HepG2 (cell line): ENCODE data around the gene DTYMK. TPM values are rescaled to one million over a fixed set of nuclear protein-coding genes. Genes with fewer than 3 reads are reported as not detected.

Experiments
- CERS6 ChIP-seq: sonication (generic); formaldehyde crosslinking; IDR thresholded peaks from 2 replicates; pipeline ENCODE4 v1.5.0; 2020; ENCODE audit warnings: missing genetic modification reagents
- CHD4 ChIP-seq: fragments of 200-600 bp; sonication (generic); IDR thresholded peaks from 2 replicates; pipeline ENCODE4 v1.7.0; 2017; ENCODE audit warnings: mild to moderate bottlenecking, low read length, borderline replicate concordance
- GABPB1 ChIP-seq: IDR thresholded peaks from 2 replicates; pipeline ENCODE4 v1.6.1; 2016; ENCODE audit warnings: mild to moderate bottlenecking, missing genetic modification reagents, moderate library complexity, missing compliant biosample characterization
- MTF1 ChIP-seq: sonication (generic); formaldehyde crosslinking; IDR thresholded peaks from 2 replicates; pipeline ENCODE4 v1.5.0; 2020; ENCODE audit warnings: missing genetic modification reagents
- PHB2 ChIP-seq: fragments of 450-650 bp; IDR thresholded peaks from 2 replicates; pipeline ENCODE4 v1.6.1; 2018; ENCODE audit not compliant: partially characterized antibody
- REL ChIP-seq: sonication (generic); formaldehyde crosslinking; conservative IDR thresholded peaks from 2 replicates; pipeline ENCODE4 v1.8.0; 2022; ENCODE audit warnings: mild to moderate bottlenecking, missing genetic modification reagents, moderate library complexity
- REPIN1 ChIP-seq: sonication (generic); formaldehyde crosslinking; IDR thresholded peaks from 2 replicates; pipeline ENCODE4 v1.8.0; 2022; ENCODE audit warnings: missing genetic modification reagents, low read depth, mild to moderate bottlenecking, borderline replicate concordance
- SNAI1 ChIP-seq: sonication (generic); formaldehyde crosslinking; IDR thresholded peaks from 2 replicates; pipeline ENCODE4 v1.5.0; 2020; ENCODE audit warnings: mild to moderate bottlenecking, missing genetic modification reagents, borderline replicate concordance
- ZBTB4 ChIP-seq: sonication (generic); formaldehyde crosslinking; IDR thresholded peaks from 2 replicates; pipeline ENCODE4 v1.4.0; 2020; ENCODE audit warnings: missing genetic modification reagents, mild to moderate bottlenecking, borderline replicate concordance
- ZBTB49 ChIP-seq: sonication (generic); formaldehyde crosslinking; IDR thresholded peaks from 2 replicates; pipeline ENCODE4 v1.4.0; 2020; ENCODE audit warnings: missing genetic modification reagents, borderline replicate concordance
- ZBTB8A ChIP-seq: sonication (generic); formaldehyde crosslinking; IDR thresholded peaks from 2 replicates; pipeline ENCODE4 v1.4.0; 2020; ENCODE audit warnings: mild to moderate bottlenecking, low read depth, missing genetic modification reagents, borderline replicate concordance
- ZMAT3 ChIP-seq: sonication (generic); formaldehyde crosslinking; conservative IDR thresholded peaks from 2 replicates; pipeline ENCODE4 v1.7.0; 2021; ENCODE audit warnings: missing genetic modification reagents
- ZNF121 ChIP-seq: sonication (generic); formaldehyde crosslinking; IDR thresholded peaks from 2 replicates; pipeline ENCODE4 v1.5.0; 2020; ENCODE audit warnings: mild to moderate bottlenecking, missing genetic modification reagents
- ZNF501 ChIP-seq: sonication (generic); formaldehyde crosslinking; IDR thresholded peaks from 2 replicates; pipeline ENCODE4 v1.5.1; 2020; ENCODE audit warnings: mild to moderate bottlenecking, moderate library complexity, missing genetic modification reagents
- ZNF564 ChIP-seq: sonication (generic); formaldehyde crosslinking; IDR thresholded peaks from 2 replicates; pipeline ENCODE4 v1.8.1; 2023; ENCODE audit warnings: mild to moderate bottlenecking, missing genetic modification reagents
- ZNF782 ChIP-seq: sonication (generic); formaldehyde crosslinking; IDR thresholded peaks from 2 replicates; pipeline ENCODE4 v1.4.0; 2020; ENCODE audit warnings: missing genetic modification reagents, mild to moderate bottlenecking, borderline replicate concordance
- ZNF878 ChIP-seq: sonication (generic); formaldehyde crosslinking; IDR thresholded peaks from 2 replicates; pipeline ENCODE4 v1.8.1; 2023; ENCODE audit warnings: mild to moderate bottlenecking, missing genetic modification reagents, moderate library complexity
- polyA plus RNA-seq, 8 experiments: library from polyadenylated mRNA; depleted of rRNA in 3 of 8; stranded (reverse) in 7 of 8; unstranded in 1 of 8; fragments of >200 nt; fragmentation: Illumina TruSeq in 4 of 8; extraction: Trizol in 4 of 8; gene quantifications; 2 replicates each; pipeline versions ENCODE4 v1.2.1 to v1.2.3, GENCODE V29; 2011 to 2016; ENCODE audit warnings: low read depth in 4 of 8, missing spikeins in 1 of 8, mixed read lengths in 1 of 8; ENCODE audit not compliant: insufficient read depth in 1 of 8
- total RNA-seq, 5 experiments: library from RNA; depleted of rRNA; stranded (reverse); fragments of >200 nt; fragmentation: Illumina TruSeq; extraction: Trizol; gene quantifications; 2 replicates each; pipeline ENCODE4 v1.2.3, GENCODE V29; 2016; ENCODE audit warnings: low read depth in 1 of 5
- TF ChIP-seq, protein P1 (sequence below): sonication (generic); formaldehyde crosslinking; IDR thresholded peaks from 2 replicates; pipeline ENCODE4 v1.8.1; 2023; ENCODE audit warnings: mild to moderate bottlenecking, inconsistent platforms, moderate library complexity, missing genetic modification reagents, borderline replicate concordance
- TF ChIP-seq, protein P2 (sequence below): sonication (generic); formaldehyde crosslinking; IDR thresholded peaks from 2 replicates; pipeline ENCODE4 v1.4.0; 2020; ENCODE audit warnings: missing genetic modification reagents, borderline replicate concordance

The DTYMK gene
- total and polyA plus RNA-seq, 2 of the 13 experiments (the other 11 are each of a cell fraction or from before 2014, with no cell fraction given), result 57.5 to 134 TPM

DNA sequence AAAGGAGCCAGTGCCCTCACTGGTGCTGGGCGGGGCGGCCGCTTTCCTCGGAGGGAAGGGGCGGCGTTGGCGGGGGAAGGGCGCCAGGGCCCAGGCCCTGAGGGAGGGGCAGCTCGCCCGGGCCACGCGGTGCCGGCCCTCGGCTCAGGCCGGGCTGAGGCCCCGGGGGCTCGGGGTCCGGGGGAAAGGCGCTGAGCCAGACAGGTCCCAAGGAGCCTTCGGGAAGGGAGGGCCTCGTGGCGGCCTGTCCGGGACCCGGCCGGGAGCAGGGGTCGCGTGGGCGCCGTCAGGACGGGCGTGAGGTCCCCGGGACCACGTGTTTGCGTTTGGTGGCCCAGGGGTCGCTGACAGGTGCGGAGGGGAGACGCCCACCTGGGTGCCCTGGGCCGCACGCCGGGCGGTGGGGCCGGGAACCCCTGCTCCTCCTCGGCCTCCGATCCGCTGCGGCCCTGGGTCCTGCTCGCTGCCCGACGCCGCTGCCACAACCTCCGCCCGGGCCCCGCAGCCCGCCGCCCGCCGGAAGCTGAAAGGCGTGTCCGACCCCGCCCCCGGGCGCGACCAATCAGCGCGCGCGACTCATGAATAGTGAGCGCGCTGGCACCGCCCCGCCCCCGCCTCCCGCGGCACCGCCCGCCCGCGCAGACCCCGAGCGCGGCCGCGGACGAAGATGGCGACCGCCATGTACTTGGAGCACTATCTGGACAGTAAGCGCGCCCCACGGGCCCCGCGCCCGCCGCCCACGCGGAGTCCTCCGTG lies 15.0 kb upstream of the DTYMK start, which contains the start of gene ING5 (continued):
- TF ChIP-seq SNAI1 (CRISPR knock-in tag) (peak; percentile 54; the same call in 1 of the 2 replicates), ZNF121 (CRISPR knock-in tag) (peak; percentile 87), ZBTB8A (CRISPR knock-in tag) (peak; percentile 37; the same call in 1 of the 2 replicates), CHD4 (no peak), ZBTB4 (no peak), ZNF782 (CRISPR knock-in tag) (peak; percentile 87; the same call in 1 of the 2 replicates), ZNF878 (CRISPR knock-in tag) (peak; percentile 70; the same call in 1 of the 2 replicates), ZNF564 (CRISPR knock-in tag) (peak; percentile 41; the same call in 1 of the 2 replicates), REPIN1 (peak; percentile 85), MTF1 (CRISPR knock-in tag) (peak; percentile 72; the same call in 1 of the 2 replicates), ZMAT3 (CRISPR knock-in tag) (peak; percentile 95), REL (CRISPR knock-in tag) (0 out of 2 replicates have a peak, but pooled peaks have one; percentile 60), PHB2 (no peak), ZNF501 (CRISPR knock-in tag) (peak; percentile 57; the same call in 1 of the 2 replicates), ZBTB49 (CRISPR knock-in tag) (no peak), CERS6 (CRISPR knock-in tag) (no peak), GABPB1 (CRISPR knock-in tag) (peak; percentile 89)
- TF ChIP-seq, protein P1, sequence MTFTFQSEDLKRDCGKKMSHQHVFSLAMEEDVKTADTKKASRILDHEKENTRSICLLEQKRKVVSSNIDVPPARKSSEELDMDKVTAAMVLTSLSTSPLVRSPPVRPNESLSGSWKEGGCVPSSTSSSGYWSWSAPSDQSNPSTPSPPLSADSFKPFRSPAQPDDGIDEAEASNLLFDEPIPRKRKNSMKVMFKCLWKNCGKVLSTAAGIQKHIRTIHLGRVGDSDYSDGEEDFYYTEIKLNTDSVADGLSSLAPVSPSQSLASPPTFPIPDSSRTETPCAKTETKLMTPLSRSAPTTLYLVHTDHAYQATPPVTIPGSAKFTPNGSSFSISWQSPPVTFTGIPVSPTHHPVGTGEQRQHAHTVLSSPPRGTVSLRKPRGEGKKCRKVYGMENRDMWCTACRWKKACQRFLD (CRISPR knock-in tag), result peak; percentile 89; the same call in 1 of the 2 replicates
- TF ChIP-seq, protein P2, sequence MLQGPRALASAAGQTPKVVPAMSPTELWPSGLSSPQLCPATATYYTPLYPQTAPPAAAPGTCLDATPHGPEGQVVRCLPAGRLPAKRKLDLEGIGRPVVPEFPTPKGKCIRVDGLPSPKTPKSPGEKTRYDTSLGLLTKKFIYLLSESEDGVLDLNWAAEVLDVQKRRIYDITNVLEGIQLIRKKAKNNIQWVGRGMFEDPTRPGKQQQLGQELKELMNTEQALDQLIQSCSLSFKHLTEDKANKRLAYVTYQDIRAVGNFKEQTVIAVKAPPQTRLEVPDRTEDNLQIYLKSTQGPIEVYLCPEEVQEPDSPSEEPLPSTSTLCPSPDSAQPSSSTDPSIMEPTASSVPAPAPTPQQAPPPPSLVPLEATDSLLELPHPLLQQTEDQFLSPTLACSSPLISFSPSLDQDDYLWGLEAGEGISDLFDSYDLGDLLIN (CRISPR knock-in tag), result no peak; the same call in 1 of the 2 replicates
